Camera-type eye (tissue), 1 donor: ENCODE data around the gene OR9A2. TPM values are rescaled to one million over a fixed set of nuclear protein-coding genes. Genes with fewer than 3 reads are reported as not detected.

Source experiments
- total RNA-seq: library from RNA; depleted of rRNA; stranded (reverse); fragments of >200 nt; gene quantifications from one replicate; pipeline ENCODE4 v1.2.3, GENCODE V29; 2014

The OR9A2 gene, protein sequence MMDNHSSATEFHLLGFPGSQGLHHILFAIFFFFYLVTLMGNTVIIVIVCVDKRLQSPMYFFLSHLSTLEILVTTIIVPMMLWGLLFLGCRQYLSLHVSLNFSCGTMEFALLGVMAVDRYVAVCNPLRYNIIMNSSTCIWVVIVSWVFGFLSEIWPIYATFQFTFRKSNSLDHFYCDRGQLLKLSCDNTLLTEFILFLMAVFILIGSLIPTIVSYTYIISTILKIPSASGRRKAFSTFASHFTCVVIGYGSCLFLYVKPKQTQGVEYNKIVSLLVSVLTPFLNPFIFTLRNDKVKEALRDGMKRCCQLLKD
- not detected for total RNA-seq

DNA sequence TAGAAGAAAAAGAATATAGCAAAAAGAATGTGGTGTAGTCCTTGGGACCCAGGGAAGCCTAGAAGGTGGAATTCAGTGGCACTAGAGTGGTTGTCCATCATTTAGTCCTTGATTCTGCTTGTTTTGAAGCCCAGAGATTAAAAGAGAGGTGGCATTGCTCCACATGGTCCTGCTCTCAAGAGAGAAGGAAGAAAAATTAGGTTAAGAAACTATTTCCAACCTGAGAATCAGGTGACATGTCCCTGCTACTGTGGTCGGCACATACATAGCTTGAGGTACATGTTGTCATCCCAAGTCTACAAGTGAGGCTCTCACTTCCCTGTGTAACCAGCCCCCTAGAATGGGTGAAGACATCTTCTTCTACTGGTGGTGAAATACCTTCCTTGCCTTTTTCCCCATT lies at the start of gene OR9A2:
Gene OR9A2 (minus strand): TSS at position 101 of the 400 bp plus-strand sequence. CDS start 0 bp downstream, at position 101.

DNA sequence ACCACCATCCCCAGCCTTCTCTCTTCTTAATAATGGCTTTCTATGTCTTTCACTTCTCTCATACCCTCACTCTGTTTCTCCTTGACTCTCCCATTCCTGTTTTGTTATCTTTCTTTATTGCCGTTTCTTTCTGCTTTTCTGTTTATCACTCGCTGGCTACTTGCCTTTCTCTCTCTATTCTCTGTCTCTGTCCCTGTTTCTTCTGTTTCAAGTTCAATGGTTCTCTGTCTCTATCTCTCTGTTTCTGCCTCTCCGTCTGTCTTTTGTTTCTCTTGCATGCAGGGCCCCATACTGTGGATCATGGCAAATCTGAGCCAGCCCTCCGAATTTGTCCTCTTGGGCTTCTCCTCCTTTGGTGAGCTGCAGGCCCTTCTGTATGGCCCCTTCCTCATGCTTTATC lies 25.1 kb upstream of the OR9A2 start, which contains the start of gene OR6V1:
Gene OR6V1 (plus strand): TSS at position 301 of the 400 bp plus-strand sequence. CDS start 0 bp downstream, at position 301.

Other genes with a start within 250 kb of the OR9A2 start
- 17.3 TPM for gene EPHB6, start 172.1 kb downstream of the OR9A2 start, total RNA-seq
- 0.55 TPM for gene TRPV6, start 141.4 kb downstream of the OR9A2 start, total RNA-seq
- gene TRPV5, start 93.4 kb downstream of the OR9A2 start, total RNA-seq: 0.16 TPM
- gene LLCFC1, start 87.6 kb downstream of the OR9A2 start, total RNA-seq: not detected
- 5.1 TPM for gene KEL, start 64.8 kb downstream of the OR9A2 start, total RNA-seq
- not detected for gene OR6V1, start 25.2 kb upstream of the OR9A2 start, total RNA-seq
- not detected for gene PIP, start 104.9 kb upstream of the OR9A2 start, total RNA-seq
- gene TAS2R39, start 156.3 kb upstream of the OR9A2 start, total RNA-seq: not detected
- gene TAS2R40, start 194.9 kb upstream of the OR9A2 start, total RNA-seq: not detected
- gene GSTK1, start 236.3 kb upstream of the OR9A2 start, total RNA-seq: 69.9 TPM